HEK293T (cell line): Measurements from ENCODE around the gene RGMB.
A peak's percentile ranks its signal among the peaks of the same experiment; 100 is the strongest.
"Not testable (repeated sequence)": the region's sequence is repeated elsewhere in the genome, so short reads cannot be mapped to it uniquely, and the experiment has no call there.

Experiments
- CTCF ChIA-PET: fragments of 350-600 bp; formaldehyde crosslinking; extraction: SDS; loops from one replicate; lab custom pipeline; 2021; ENCODE audit warnings: antibody characterized with exemption, inconsistent platforms; lab: Yijun Ruan, JAX
- POLR2A ChIA-PET: fragments of 350-600 bp; formaldehyde crosslinking; extraction: SDS; loops from one replicate; lab custom pipeline; 2020; ENCODE audit warnings: antibody characterized with exemption, inconsistent platforms; lab: Yijun Ruan, JAX
- DNase-seq: peaks from one replicate; pipeline ENCODE4 v3.0.0; 2012; ENCODE audit warnings: mixed read lengths; ENCODE audit errors: extremely low spot score
- ARNT ChIP-seq: fragments of 450-650 bp; IDR thresholded peaks from 2 replicates; pipeline ENCODE4 v1.6.1; 2017; ENCODE audit warnings: mild to moderate bottlenecking
- BHLHE40 ChIP-seq: fragments of 450-650 bp; IDR thresholded peaks from 2 replicates; pipeline ENCODE4 v1.6.1; 2016; ENCODE audit warnings: mild to moderate bottlenecking, moderate library complexity, borderline replicate concordance
- CTBP1 ChIP-seq: fragments of 450-650 bp; IDR thresholded peaks from 2 replicates; pipeline ENCODE4 v1.6.1; 2016; ENCODE audit warnings: borderline replicate concordance
- ELF4 ChIP-seq: fragments of 450-650 bp; IDR thresholded peaks from 2 replicates; pipeline ENCODE4 v1.6.1; 2017; ENCODE audit warnings: antibody characterized with exemption
- FOXA1 ChIP-seq: fragments of 450-650 bp; IDR thresholded peaks from 2 replicates; pipeline ENCODE4 v1.6.1; 2016; ENCODE audit warnings: mild to moderate bottlenecking
- FOXK2 ChIP-seq: fragments of 450-650 bp; IDR thresholded peaks from 2 replicates; pipeline ENCODE4 v1.6.1; 2016; ENCODE audit warnings: mild to moderate bottlenecking
- FOXM1 ChIP-seq: fragments of 450-650 bp; IDR thresholded peaks from 2 replicates; pipeline ENCODE4 v1.6.1; 2017; ENCODE audit warnings: mild to moderate bottlenecking, borderline replicate concordance
- HDGF ChIP-seq: fragments of 450-650 bp; IDR thresholded peaks from 2 replicates; pipeline ENCODE4 v1.6.1; 2017; ENCODE audit warnings: antibody characterized with exemption, borderline replicate concordance
- L3MBTL2 ChIP-seq: fragments of 450-650 bp; conservative IDR thresholded peaks from 2 replicates; pipeline ENCODE4 v1.6.1; 2016; ENCODE audit warnings: mild to moderate bottlenecking
- LEF1 ChIP-seq: fragments of 450-650 bp; IDR thresholded peaks from 2 replicates; pipeline ENCODE4 v1.6.1; 2017; ENCODE audit warnings: mild to moderate bottlenecking, borderline replicate concordance
- NFRKB ChIP-seq: fragments of 450-650 bp; IDR thresholded peaks from 2 replicates; pipeline ENCODE4 v1.6.1; 2016; ENCODE audit warnings: mild to moderate bottlenecking, moderate library complexity
- PKNOX1 ChIP-seq: fragments of 450-650 bp; IDR thresholded peaks from 2 replicates; pipeline ENCODE4 v1.6.1; 2016
- SP1 ChIP-seq: fragments of 450-650 bp; IDR thresholded peaks from 2 replicates; pipeline ENCODE4 v1.6.1; 2017
- SUZ12 ChIP-seq: fragments of 450-650 bp; IDR thresholded peaks from 2 replicates; pipeline ENCODE4 v1.6.1; 2016; ENCODE audit warnings: mild to moderate bottlenecking
- TARDBP ChIP-seq: fragments of 450-650 bp; IDR thresholded peaks from 2 replicates; pipeline ENCODE4 v1.6.1; 2016
- ZNF384 ChIP-seq: fragments of 450-650 bp; IDR thresholded peaks from 2 replicates; pipeline ENCODE4 v1.6.1; 2016

Gene RGMB, protein sequence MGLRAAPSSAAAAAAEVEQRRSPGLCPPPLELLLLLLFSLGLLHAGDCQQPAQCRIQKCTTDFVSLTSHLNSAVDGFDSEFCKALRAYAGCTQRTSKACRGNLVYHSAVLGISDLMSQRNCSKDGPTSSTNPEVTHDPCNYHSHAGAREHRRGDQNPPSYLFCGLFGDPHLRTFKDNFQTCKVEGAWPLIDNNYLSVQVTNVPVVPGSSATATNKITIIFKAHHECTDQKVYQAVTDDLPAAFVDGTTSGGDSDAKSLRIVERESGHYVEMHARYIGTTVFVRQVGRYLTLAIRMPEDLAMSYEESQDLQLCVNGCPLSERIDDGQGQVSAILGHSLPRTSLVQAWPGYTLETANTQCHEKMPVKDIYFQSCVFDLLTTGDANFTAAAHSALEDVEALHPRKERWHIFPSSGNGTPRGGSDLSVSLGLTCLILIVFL

GRCh38 chr5:98773464-98774191 lies at the start of gene RGMB:
TSS of gene RGMB (plus strand) at chr5:98773663. CDS start at chr5:98774071, 408 bp downstream.
- POLR2A ChIA-PET: interaction anchor here (1.1 kb wide), 1 partner anchor 15 kb away, joined by 3 read pairs; no protein-coding TSS in a partner anchor
- DNase-seq: peak; percentile 87
- TF ChIP-seq BHLHE40: no peak
- 0 out of 2 replicates have a peak, but pooled peaks have one; percentile 68 for TF ChIP-seq LEF1
- TF ChIP-seq ZNF384: no peak
- peak; percentile 99 for TF ChIP-seq PKNOX1
- CTCF ChIA-PET: no interaction called here

DNA sequence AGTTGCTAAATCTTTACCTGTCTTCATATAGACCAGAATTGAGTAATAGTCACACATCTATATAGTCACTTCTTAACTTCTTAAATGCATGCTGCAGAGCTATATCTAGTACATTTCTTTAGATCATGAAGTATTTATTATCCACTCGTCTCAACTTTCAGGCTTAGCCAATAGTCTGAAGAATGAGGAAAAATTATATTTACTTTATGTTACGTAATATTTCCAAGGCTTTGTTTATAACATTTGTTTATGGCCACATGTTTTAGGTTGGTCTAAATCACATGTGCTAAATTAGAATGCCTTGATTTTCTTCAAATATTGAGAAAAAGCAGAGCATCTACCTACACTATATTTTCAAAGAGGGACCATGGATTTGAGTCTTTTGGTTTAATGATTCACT lies 47.2 kb upstream of the RGMB start:
- no peak for DNase-seq
- ChIA-PET CTCF (no interaction called here), POLR2A (no interaction called here)
- TF ChIP-seq SP1 (no peak), ARNT (no peak), FOXK2 (no peak), ELF4 (no peak), LEF1 (no peak), FOXA1 (no peak)

GRCh38 chr5:98727686-98728085 lies 45.8 kb upstream of the RGMB start:
- POLR2A ChIA-PET: no interaction called here
- DNase-seq: no peak
- TF ChIP-seq HDGF (no peak), ARNT (no peak), FOXK2 (no peak), SUZ12 (no peak), LEF1 (no peak), PKNOX1 (no peak), BHLHE40 (no peak), FOXA1 (no peak), ELF4 (no peak), CTBP1 (no peak), SP1 (no peak), FOXM1 (no peak)
- CTCF ChIA-PET: no interaction called here

DNA sequence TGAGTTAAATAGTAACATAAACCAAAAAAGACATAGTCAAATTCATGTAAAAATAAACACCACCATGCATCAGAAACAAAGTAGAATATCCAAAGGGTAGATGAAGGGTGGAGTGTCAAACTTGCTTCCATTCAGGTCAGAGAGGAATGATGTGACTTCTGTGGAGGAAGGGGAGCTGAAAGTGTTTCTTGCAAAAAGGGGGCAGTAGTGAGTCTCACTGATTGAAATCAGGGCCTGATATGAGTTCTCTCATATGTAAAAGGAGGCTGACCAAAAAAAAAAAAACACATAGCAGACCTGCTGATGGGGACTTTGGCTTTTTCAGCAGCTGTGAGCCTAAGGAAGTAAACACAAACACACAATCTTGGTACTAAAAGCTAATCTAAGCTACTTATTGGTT lies 38.8 kb upstream of the RGMB start:
- peak; percentile 9 for DNase-seq
- TF ChIP-seq FOXK2: no peak
- no peak for TF ChIP-seq PKNOX1
- no peak for TF ChIP-seq L3MBTL2
- ChIA-PET CTCF (no interaction called here), POLR2A (no interaction called here)

- CTCF ChIA-PET: no interaction called here
- no peak for DNase-seq
- TF ChIP-seq TARDBP (no peak), NFRKB (no peak)
- POLR2A ChIA-PET: no interaction called here
These were observed 37.5 kb upstream of the RGMB start for GRCh38 chr5:98735806-98736507.

- POLR2A ChIA-PET: no interaction called here
- no peak for DNase-seq
- TF ChIP-seq HDGF (no peak), ZNF384 (no peak), LEF1 (no peak), FOXM1 (no peak), ARNT (no peak), SUZ12 (no peak), FOXK2 (no peak), FOXA1 (no peak), SP1 (no peak), CTBP1 (no peak), ELF4 (no peak), L3MBTL2 (no peak), PKNOX1 (no peak), BHLHE40 (no peak), NFRKB (no peak), TARDBP (no peak)
- CTCF ChIA-PET: no interaction called here
These were observed 36.7 kb upstream of the RGMB start for GRCh38 chr5:98736753-98737152.

DNA sequence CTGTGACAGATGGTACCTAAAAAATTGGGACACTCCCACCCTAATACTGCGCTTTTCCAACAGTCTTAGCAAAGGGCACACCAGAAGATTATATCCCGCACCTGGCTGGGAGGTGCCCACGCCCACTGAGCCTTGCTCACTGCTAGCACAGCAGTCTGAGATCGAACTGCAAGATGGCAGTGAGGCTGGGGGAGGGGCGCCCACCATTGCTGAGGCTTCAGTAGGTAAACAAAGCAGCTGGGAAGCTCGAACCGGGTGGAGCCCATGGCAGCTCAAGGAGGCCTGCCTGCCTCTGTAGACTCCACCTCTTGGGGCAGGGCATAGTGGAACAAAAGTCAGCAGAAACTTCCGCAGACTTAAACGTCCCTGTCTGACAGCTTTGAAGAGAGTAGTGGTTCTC lies 36.0 kb upstream of the RGMB start:
- DNase-seq, POLR2A ChIA-PET, CTCF ChIA-PET: not testable (repeated sequence)

- POLR2A ChIA-PET, DNase-seq, CTCF ChIA-PET: not testable (repeated sequence)
These were observed 34.8 kb upstream of the RGMB start for GRCh38 chr5:98738481-98739149.
